Measurements from ENCODE around the gene CPNE8.

Gene CPNE8

DNA sequence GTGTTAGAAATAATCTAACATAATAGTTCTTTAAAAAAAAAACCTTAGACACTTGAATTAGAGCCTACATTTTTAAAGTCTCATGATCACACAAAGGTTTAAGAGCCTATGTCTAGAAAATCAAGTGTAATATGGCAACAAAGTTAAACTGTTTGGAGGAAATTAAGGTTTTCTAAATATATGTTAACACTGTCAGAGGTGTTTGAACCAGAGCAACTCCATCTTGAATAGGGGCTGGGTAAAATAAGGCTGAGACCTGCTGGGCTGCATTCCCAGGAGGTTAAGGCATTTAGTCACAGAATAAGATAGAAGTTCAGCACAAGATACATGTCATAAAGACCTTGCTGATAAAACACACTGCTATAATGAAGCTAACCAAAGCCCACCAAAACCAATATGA, 12.4 kb downstream of the CPNE8 start:
- DNase-seq: no peak

DNA sequence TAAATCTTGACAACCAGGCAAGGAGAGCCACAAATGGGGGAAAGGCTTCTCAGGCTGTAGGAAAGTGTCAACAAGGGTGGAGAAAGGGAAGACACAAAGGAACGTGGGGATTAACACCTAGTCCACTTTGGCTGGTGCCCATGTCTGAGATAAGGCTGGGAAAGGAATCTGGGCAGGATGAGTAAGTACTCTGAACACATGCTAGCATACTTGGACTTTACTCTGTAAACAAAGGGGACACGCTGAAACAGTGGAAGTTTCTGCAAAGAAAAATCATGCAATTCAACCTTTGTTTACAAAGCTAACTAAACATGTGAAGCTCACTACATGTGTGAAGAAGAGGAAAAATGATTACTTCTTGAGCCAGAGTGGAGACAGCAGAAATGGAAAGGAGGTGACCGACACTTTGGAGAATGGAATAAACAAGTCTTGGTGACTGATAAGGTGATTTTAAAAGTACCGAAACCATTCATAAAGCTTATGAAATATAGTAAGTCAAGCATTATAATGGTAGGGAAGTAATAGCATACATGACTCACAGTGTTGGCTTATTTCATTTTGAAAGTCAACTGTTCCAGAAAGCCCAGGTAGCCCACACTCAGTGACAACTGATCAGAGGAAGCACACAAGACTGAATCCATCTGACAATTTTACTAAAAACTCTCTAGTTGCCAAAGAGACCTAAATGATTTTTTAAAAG, 13.2 kb downstream of the CPNE8 start:
- DNase-seq: no peak

GRCh38 chr12:38890102-38890855, 15.1 kb downstream of the CPNE8 start:
- no peak for DNase-seq

GRCh38 chr12:38889297-38889815, 16.0 kb downstream of the CPNE8 start:
- no peak for DNase-seq

- no peak for DNase-seq
Measured at GRCh38 chr12:38887770-38888169, 17.6 kb downstream of the CPNE8 start.

DNA sequence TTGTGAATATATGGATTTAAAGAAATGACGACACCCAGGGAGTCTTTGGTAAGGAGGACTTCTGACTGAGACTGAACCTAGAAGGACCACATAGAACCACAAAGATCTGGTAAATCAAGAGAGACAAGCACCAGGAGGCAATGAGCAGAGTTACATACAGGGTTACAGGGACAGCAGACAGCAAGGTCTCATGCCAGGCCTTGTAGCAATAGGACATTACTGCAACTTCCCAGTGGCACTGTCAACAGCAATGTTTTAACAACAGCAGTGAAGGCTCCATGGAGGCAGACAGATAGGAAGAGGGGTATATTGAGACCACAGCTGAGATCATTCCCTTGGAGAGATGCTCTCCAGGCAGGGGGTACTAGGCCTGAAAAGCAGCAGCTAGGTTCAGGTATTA, 18.5 kb downstream of the CPNE8 start:
- no peak for DNase-seq

DNA sequence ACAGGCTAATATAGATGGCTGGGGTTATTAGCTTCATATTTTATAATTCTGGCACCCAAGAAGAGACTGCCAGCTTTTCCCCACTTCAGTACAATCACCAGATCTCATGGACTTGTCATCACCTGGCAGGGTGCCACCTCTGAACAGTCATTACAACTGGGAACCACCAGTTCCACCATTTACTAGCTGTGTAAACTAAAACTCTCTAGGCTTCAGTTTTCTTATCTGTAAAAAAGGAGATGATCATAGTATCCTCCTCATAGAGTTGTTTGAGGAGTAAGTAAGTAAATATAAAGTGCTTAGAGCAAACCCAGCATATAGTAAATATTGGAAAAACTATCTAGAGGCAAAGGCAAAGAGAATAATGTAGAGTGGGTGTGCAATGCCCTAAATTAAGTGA, 19.3 kb downstream of the CPNE8 start:
- no peak for DNase-seq

GRCh38 chr12:38884666-38885065, 20.7 kb downstream of the CPNE8 start:
- DNase-seq: no peak

GRCh38 chr12:38883629-38884134, 21.7 kb downstream of the CPNE8 start:
- DNase-seq: no peak

DNA sequence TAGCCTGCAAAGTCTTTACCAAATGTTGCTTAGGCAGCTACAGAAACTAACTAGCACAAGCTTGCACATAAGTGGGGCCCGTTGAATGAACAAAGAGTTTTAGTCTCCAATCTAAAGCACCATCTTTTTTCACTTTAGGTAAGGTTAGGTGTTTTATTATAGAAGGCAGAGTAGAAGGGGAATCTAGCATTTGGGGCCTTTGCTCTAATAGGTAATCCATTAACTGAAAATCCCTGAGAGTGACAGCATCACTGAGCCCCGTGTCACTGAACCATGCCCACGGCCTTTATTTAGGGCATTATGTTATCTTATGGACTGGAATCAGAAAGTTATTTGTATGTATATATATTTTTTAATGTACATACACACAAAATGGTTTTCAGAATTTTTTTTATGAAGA, 25.1 kb downstream of the CPNE8 start:
- no peak for DNase-seq

- DNase-seq: no peak
Measured at GRCh38 chr12:38878986-38879385, 26.4 kb downstream of the CPNE8 start.

DNA sequence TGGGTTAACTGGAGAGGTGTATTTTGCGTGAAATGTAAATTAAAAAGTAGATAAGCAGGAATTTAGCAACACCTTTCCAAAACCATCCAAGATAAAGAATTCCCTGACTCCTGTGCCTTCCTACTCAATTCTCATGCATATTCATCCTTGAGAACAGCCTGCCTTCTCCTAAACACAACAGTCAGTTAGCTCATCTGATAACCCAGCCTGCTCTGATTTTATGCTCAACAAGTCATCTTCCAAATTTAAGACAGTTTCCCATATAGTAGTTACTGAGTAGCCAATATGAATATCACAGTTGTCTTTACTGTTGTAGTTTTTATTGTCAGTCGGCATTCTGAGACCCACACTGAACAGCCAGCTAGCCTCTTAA, 27.1 kb downstream of the CPNE8 start:
- DNase-seq: no peak

- DNase-seq: no peak
Measured at GRCh38 chr12:38875586-38876228, 29.7 kb downstream of the CPNE8 start.

- no peak for DNase-seq
Measured at GRCh38 chr12:38872561-38872960, 32.8 kb downstream of the CPNE8 start.

DNA sequence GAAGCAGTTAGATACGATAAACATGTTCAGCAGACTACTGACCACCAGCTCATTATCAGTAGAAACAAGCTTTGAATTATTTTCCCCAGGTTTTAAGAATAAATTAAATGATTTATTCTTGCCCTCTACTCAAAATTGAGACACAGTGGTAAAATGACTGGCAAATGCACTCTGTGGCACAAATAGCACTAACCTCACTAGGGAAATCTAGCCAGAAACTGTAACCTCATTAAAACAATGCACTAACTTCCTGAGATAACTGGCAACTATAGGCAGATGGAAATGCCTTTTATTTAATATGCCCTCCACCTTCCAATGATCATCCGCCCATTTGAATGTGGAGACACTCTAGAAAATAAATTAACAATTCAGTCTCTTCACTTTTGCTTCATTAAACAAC, 33.2 kb downstream of the CPNE8 start:
- no peak for DNase-seq

- no peak for DNase-seq
Measured at GRCh38 chr12:38869036-38869435, 36.4 kb downstream of the CPNE8 start.

DNA sequence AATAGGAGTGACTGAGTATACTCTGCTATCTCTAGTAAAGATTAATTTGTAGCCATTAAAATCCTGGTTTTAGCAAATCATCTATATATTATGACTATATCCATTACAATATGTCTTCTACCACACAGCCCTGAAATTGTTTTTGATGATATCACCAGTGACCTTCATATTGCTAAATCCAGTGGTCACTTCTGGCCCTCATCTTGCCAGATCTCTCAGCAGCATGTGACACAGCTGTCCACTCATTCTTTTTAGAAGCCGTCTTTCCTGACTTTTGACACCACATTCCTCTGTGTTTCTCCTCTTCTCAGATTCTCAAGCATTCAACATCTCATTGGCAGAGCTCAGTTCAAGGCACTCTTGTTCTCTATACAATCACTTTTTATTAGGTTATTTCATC, 54.9 kb downstream of the CPNE8 start:
- DNase-seq: no peak

- no peak for DNase-seq
Measured at GRCh38 chr12:38847247-38847646, 58.1 kb downstream of the CPNE8 start.

DNA sequence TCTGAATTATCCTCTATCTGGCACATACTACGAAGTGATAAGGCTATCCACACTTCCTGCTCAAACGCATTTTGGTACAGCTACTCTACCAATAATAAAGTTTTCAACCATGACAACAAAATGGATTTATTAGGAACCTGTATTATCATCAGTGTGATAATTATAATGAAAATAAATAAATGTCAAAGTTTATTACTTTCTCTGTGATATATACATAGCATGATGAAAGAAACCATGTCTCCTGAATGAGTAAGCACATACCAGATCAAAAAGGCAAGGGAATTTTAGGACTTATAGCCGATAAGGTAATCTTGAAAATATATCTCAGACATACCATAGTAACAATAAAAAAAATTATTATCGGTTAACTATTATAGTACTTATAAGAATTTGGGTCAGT, 61.1 kb downstream of the CPNE8 start:
- DNase-seq: no peak

- DNase-seq: no peak
Measured at GRCh38 chr12:38838056-38838850, 67.1 kb downstream of the CPNE8 start.

DNA sequence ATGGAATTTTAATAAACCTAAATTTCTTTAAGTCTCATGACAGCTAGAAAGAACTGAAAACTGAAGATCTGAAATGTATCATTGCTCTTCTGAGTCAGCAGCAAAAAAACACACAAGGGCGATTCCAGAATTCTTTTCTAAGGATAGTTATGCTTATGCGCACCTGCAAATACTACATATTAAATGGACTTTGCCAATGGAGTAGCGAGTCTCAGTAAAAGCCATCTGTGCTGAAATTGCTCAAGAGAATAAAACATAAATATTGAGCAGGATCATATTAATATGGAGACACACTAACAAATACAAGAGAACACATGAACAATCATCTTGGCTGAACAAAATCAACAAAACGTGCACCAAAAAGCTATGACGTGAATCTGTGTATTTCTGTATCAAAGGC, 73.7 kb downstream of the CPNE8 start:
- DNase-seq: no peak

- no peak for DNase-seq
Measured at GRCh38 chr12:38825006-38825405, 80.4 kb downstream of the CPNE8 start.

- DNase-seq: no peak
Measured at GRCh38 chr12:38823738-38824137, 81.7 kb downstream of the CPNE8 start.

Data from NCI-H345 (cell line).